Brain pericyte (primary cell): Measurements from ENCODE around the gene MYZAP.

Experiments
- DNase-seq: peaks from one replicate; pipeline ENCODE4 v3.0.0-alpha.2; 2012; ENCODE audit warnings: low read depth, low spot score

Gene MYZAP

DNA sequence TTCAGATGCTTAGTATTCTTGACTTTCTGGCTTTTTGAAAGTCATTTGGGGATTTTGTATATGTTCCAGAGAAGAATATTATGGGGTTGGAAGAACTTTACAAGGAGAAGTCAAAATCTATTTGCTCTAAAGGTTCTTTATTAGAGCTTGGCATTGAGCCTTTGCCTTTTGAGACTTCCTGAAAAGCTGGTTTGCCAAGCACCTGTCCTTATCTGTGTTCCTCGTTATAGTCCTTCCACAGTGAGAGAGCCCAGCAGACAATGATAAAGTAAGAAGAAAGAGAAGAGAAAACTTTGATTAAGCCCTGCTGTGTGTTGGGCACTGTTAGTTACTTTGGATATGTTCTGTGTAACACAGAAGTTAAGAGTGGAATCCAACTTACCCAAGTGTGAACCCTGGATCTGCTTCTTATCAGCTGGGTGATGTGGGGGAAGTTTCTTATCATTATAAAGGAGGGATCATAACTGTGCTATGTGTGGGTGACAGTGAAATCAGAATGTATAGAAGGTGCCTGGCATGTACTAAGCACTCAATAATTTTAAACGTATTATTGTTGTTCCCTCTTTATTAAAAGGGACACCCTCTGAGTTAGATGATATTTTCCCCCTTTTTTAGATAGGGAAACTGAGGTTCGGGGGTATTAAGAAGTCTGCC is 70.5 kb downstream of the MYZAP start:
- no peak for DNase-seq

DNA sequence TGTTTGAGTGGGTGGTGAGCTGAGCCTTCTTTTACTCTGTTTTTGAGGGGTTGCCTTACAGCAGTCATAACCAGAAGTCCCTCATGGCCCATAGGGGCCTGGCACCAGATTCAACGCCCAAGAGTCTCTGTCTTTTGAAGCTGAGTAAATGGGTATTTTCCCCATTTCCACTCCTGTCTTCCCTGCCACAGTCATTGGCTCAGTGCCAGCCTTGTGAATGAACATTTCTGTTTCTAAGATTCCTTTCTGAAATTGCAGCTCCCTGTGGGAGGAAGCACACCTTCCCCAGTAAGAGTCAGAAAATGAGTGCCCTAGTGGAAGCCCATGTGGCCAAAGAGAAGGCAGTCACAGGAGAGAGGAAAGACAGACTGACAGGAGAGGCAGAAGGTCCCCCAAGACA is 71.1 kb downstream of the MYZAP start:
- no peak for DNase-seq

DNA sequence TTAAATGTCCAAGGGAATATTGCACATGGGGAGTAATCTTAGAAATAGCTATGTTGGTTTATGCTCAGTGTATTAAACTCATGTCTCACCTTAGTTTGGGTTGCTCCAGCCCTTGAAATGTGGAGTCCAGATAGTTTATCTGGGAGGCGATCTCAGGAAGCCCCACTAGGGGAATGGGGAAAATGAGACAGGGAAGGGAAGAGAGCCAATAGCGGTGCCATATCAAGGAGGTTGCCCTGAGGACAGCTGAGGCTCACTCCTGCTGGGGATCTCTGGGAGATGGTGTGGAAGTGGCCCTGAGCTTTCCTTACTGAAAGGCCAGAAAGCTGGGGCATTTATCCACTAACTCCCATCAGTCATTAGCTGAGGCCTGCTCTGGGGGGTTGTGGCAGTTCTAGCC is 71.6 kb downstream of the MYZAP start:
- no peak for DNase-seq

DNA sequence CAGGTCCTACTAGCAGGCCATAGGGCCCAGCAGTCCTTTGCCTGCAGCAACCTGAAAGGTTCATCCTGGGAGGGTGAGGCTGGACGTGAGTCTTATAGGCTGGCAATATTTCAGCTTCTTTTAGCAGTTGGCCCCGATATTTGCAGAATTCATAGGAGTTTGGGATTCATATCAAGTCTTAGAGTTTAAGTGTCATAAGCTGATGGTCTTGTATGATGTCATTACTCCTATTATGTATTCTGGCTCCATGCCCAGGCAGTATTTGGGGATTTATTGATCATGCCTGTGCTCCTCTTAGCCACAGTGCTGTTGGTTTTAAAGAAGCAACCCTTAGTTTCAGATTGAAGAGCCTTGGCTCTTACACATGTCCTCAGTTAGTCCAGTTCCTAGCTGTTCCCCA is 73.5 kb downstream of the MYZAP start:
- DNase-seq, result no peak

DNA sequence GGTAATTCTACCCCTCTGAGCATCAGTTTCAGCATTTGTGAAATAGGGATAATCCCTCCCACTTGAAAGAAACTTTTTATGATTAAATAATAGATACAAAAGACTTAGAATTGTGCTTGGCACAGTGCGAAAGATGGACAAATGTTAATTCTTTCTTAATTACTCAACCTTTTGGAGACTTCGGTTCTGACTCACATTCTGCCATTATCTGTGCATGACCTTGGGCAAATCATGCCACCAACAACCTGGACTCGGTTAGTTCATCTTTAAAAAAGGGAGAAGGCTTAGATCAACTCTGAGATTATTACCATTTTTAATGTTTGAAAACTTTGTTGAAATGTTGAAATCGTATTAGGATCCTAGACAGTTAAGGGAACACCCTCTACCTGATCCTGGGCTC is 74.2 kb downstream of the MYZAP start:
- no peak for DNase-seq

DNA sequence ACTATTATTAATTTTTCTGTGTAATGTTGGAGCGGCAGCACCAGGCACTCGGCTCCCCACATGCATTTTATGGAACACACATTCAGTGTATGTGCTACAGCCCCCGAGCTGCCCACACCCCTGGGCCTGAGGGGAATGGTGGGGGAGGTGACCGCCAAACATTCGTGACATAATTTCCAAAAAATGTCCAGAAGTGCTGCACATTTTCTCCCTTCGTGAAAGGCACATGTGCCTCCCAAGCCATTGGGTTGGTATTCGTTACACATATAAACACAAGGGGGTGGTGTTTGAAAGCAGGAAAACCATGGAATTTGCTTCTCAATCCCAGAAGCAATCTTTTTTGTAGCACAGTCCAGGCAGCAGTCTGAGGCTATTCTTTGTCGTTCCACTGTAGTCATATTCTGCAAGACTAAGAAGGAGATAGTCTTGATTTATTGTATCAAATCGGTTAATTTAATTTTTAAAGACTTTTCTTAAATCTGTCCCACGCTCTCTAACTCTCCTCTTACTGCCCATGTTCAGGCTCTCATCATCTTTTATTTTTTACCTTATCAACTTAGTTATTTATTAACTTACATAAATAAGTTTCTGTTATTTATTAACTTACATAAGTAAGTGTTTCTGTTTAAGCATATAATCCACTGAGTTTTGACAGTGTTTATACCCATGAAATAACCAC is 75.6 kb downstream of the MYZAP start:
- DNase-seq, result no peak

DNA sequence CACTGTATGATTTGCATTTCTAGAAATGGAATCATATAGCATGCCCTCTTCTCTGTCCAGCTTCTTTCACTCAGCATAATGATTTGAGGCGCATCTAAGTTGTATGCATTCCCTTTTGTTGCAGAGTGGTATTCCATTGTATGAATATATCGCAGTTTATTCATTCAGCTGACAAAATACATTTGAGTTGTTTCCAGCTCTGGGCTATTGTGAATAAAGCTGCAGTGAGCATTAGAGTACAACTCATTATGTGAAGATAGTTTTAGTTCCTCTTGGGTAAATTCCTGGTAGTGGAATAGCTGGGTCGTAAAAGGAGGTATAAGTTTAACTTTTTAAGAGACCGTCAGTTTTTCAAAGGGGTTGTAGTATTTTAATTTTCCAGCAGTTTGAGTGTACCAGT is 76.3 kb downstream of the MYZAP start:
- DNase-seq, result no peak

DNA sequence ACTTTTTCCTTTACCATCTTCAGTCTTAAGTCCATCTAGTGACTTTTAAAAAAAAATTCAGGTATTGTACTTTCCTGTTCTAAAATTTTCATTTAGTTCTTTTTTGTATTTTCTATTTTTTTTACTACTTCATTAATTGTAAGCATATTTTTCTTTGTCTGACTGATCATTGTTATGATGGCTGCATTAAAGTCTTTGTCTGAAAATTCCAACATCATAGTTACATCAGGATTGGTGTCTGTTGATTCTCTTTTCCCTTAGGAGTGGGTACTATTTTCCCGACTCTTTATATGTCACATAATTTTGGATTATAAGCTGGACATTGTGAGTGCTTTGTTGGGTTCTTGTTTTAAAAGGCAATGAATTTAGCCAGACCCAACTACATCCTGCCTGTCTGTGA is 79.9 kb downstream of the MYZAP start:
- no peak for DNase-seq

DNA sequence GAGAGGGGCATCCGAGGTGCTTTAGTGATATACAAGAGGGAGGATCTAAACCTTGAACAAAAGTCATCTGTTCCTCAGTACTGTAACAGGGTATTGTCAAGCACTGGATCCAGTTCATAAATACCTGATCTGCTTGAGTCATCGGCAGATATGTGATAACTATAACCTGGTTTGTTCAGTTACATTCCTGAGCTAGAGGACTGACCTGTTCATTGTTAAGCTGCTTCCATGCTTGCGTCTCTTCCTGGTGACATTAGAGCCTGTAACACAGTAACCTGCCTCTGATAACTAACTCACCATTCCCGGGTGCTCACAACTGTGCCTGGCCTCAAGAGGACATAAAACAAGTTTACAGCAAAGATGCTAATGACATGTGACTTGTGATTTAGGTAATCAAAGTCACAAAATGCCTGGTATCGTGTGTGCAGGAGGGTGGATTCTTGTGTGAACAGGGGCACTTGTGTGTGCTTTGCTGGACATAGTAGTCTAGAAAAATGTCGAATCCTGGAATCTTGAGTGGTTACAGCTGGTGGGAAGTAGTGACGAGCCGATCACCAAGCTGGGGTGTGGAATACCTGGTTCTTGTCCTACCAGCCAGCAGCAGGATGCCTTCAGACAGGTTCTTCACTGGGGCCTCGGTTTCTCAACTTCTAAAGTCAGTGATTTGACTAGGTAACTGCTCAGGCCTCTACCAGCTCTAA is 83.9 kb downstream of the MYZAP start:
- no peak for DNase-seq

DNA sequence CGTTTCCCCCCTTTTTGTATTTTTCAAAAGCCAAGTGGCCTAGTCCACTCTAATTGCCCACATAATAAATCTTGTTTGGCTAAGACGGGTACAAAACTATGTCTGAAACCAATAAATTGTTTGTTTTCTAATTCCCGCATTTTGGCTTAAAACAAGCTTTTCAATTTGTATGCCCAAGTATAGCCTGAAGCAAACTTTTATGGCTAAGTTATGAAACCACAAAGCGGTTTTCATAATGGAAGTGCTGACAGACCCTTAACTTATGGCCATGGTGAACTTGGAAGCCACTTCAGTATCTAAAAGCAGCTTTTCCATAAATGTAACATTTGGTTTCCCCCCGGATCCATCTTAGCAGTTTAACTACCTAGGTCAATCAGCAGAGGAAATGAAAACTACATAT is 84.9 kb downstream of the MYZAP start:
- DNase-seq, result no peak

DNA sequence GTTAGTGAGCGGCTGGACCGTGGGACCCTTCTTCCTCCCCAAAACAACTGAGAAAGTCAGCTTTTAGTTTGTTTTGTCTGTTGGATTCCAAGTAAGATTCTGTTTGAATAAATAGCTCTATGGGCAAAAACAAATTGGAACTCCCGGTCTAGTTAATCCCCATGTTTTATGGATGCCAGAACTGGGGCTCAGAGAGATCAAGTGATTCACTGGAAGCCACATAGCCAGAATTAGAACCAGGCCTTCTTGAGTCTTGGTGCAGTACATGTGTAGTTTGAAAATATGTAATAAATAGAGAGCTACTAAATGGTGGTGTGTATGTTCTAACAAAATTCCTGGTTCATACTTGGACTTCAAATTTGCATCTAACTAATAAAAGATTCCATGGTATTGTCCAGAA is 85.5 kb downstream of the MYZAP start:
- no peak for DNase-seq

DNA sequence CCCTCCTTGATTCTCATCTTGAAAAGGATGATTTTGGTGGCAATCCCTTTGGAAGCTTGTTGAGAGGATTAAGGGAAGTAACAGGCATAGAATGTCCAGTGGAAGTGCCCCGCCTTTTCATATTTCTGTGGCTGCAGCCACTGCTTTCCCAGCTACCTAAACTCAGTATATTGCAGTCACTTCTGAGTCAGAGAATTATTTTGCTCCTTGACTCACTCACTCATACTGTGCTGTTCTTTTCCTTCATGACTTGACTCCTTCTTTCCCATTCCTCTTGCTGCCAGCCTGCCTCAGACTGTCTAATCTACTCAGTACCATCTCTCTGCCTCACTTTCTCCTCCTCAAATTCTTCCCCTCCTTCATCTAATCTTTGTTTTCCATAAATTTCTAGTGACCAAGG is 88.3 kb downstream of the MYZAP start:
- no peak for DNase-seq

DNA sequence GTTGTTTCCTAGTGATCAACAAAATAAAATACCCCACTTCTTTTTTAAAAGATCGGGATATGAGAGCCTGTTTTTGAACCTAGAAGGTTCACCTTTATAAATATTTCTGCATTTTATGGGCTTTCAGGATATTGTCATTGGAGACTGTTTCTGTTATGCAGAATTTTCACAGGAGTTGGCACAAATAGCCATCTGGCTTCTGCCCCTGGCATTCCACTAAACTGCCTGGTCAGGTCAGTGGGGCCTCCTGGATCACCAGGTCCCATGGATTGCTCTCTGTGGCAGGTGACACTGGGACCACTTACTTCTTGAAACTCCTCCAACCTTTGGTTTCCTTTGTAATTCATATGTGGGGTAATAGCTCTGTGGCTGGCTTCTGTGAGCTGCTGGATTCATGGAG is 89.3 kb downstream of the MYZAP start:
- DNase-seq, result no peak

DNA sequence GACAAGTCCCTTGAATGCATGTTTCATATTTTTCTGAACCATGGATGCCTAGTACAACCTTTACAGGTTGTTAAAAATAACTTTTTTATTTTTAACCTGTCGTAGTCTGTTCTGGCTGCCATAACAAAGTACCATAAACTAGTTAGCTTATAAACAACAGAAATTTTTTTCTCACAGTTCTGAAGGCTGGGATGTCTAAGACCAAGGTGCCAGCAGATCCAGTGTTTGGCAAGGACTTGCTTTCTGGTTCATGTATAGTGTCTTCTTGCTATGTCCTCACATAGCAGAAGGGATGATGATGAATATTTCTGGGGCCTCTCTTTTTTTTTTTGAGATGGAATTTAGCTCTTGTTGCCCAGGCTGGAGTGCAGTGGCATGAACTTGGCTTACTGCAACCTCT is 91.8 kb downstream of the MYZAP start:
- no peak for DNase-seq

DNA sequence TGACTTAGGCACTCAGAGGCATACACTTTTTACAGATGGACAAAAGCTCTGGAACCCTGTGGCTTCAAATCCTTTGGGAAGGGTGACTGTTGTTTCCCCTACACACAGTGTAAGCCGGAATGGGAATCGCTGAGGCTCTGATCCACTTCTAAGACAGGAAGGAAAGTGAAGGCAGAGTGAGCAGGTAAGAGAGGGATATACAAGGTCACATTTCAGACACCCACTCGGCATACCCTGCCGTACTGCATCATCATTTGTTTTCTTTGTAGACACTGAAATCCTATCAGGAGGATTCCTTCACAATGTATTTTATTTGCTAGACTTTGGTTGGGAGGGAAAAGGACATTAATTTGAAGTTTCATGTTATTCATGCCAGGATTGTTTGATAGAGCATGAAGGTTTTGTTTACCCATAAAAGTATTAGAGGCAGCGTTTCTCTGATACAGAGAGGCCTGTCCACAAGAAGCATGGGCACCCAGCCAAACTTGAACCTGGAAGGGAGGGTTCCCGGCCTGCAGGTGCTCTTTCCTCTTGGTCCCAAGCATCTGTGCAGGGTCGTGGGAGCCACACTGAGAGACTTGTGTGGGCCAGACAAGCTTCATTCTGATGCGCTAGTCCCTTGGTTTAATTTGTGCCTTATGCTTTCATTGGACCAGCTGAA is 92.9 kb downstream of the MYZAP start:
- DNase-seq, result no peak

DNA sequence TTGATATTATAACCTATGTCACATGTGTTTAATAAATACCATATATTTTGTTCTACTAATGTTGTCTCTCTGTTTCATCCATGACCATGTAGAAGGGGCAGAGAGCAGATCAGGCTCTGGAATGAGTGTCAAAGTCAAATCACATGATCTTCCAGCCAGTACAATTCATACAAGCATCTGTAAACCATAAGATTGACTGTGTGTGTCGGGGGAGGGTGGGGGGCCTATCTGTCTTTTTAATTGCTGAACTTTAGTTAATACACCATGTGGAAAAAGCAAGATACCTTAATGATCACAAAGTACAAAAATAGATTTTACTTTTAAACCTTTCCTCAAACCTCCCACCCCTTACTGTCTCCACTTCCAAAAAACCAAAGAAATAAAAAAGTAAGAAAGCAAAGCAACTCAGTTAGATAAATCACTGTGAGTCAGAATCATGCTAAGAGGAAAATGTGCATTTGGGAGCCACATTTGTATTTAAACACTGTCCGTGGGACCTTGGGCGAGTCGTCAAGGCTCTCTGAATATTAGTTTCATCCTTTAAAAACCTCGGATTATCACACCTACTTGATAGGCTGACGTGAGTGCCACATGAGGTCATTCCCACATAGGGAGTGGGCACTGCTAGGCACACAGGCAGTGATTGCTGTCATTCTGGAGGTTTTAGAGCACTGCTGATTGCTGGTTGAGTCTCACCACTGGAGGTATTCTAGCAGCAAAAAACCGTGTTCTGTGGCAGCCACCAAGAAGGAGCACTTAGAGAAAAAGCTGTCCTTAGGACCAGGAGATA is 93.8 kb downstream of the MYZAP start:
- no peak for DNase-seq

DNA sequence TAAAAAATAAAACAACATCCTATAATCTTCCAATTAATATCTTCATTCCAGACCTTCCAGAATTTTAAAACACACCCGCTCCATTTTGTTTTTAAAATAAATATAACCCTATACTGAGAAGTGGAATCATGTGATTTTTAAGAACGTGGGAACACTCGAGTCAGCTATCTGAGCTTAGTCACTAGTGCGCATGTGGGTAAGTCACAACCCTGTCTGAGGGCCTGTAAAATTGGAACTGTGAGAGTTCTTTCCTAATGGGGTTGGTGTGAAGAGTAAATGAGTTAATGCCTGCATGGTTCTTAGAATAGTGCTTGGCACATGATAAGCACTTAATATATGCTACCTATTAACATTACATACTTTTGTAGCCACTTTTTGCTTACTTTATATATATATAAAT is 95.0 kb downstream of the MYZAP start:
- DNase-seq, result no peak

DNA sequence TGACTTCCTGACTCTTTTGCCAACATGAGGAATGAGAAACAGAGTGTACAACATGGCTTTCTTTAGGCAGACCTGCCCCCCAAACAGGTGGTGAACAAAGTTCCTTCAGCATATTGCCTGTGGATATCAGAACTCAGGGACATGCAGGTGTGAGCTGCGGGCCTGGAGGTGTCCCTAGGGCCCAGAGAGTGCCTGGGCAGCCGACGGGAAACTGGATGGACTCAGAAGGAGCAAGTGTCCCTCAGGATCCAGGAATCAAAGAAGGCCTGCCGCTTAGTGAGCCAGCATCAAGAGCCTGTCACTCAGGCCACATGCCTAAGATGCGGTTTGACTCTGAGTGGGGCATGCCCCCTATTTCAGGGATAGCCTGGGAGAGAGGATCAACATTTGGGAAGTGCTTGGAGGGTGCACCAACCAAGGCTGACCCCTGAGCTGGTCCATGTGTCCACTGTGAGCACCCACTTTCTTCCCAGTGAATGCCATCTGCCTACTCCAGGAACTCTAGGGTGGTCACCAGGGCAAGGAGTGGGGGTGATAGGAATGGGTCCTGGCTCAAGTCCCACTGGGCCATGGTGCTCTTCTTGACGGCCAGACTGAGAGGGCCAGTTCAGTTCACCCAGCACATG is 98.8 kb downstream of the MYZAP start:
- DNase-seq, result no peak

DNA sequence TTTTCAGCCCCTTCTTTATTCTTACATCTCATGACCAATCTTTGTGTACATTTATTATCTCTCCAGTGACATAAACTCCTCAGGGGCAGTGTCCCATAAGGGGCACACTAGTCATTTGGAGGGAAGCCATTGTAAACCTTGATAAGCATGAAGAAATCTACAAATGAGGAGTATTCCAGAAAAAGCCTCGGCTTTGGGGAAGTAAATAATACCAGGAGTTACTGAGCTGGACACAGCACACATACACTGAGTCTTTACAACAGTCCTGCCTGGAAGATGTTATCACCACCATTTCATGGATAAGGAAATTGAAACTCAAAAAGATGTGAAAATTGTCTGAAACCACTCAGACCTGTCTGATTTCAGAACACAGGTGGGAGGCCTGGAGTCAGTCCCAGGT is 99.4 kb downstream of the MYZAP start:
- no peak for DNase-seq

DNA sequence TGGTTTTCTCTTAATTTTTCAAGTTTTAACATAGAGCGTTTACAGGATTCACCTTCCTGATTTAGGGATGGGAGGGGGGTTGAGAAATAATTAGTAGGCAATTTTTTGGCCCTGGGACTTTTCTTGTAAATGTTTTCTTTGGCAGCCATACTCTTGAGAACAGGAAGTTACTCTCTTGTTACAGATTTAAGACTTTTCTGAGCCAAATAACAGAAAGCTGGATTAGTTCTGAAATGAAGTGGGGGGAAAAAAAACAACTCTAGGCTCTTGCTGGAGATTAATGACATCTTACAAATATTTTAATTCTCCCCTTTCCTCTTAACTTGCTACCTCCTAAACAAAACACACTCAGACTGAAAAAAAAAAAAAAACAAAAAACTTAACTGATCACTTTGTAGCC is 101.0 kb downstream of the MYZAP start:
- DNase-seq, result no peak

DNA sequence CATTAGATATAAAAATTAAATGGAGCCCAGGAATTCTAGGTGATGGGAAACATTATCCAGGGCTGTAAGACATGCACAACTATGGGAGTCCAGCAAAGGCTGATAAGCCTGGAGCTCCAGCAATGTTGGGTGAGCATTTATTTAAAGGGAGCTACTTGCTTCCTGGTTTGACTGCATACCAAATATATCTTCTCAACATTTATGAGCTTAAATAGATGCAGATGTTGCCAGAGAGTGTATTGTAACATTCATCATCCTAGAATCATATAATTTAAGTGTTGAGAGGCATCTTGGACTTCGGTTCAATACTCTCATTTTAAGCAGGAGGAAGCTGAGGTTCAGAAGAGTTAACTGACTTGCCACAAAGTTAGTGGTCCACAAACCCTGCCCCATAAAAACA is 102.6 kb downstream of the MYZAP start:
- DNase-seq, result no peak
